Osteocyte (in vitro differentiated cells): ENCODE data around the gene CLEC9A. TPM values are rescaled to one million over a fixed set of nuclear protein-coding genes. Genes with fewer than 3 reads are reported as not detected.

Experiments used
- DNase-seq: peaks from one replicate; pipeline ENCODE4 v3.0.0; 2021; ENCODE audit warnings: mixed read lengths; ENCODE audit not compliant: unreplicated experiment; ENCODE audit errors: extremely low spot score
- H3K27ac Mint-ChIP-seq: one replicate; pipeline ENCODE4 v1.8.0; 2021; ENCODE audit warnings: mild to moderate bottlenecking, mixed read lengths; ENCODE audit not compliant: unreplicated experiment
- H3K27me3 Mint-ChIP-seq: one replicate; pipeline ENCODE4 v1.8.0; 2021; ENCODE audit warnings: mixed read lengths; ENCODE audit not compliant: unreplicated experiment
- H3K36me3 Mint-ChIP-seq: one replicate; pipeline ENCODE4 v1.8.0; 2021; ENCODE audit warnings: mixed read lengths; ENCODE audit not compliant: unreplicated experiment
- H3K4me1 Mint-ChIP-seq: one replicate; pipeline ENCODE4 v1.8.0; 2021; ENCODE audit warnings: mixed read lengths; ENCODE audit not compliant: unreplicated experiment
- H3K4me3 Mint-ChIP-seq: one replicate; pipeline ENCODE4 v1.8.0; 2021; ENCODE audit warnings: mild to moderate bottlenecking, moderate library complexity, mixed read lengths; ENCODE audit not compliant: unreplicated experiment
- H3K9me3 Mint-ChIP-seq: one replicate; pipeline ENCODE4 v1.8.0; 2021; ENCODE audit warnings: mixed read lengths; ENCODE audit not compliant: unreplicated experiment
- total RNA-seq: library from RNA; stranded (reverse); gene quantifications from 2 replicates; pipeline ENCODE4 v1.2.1, GENCODE V29; 2021
- TF ChIP-seq, protein P1 (sequence below): fragments of 200-600 bp; sonication (generic); IDR thresholded peaks from 2 replicates; pipeline ENCODE4 v1.5.0; 2021; ENCODE audit warnings: antibody characterized with exemption, mild to moderate bottlenecking, moderate library complexity

CLEC9A gene
- total RNA-seq, 1 donor from 2014 or later = not detected

DNA sequence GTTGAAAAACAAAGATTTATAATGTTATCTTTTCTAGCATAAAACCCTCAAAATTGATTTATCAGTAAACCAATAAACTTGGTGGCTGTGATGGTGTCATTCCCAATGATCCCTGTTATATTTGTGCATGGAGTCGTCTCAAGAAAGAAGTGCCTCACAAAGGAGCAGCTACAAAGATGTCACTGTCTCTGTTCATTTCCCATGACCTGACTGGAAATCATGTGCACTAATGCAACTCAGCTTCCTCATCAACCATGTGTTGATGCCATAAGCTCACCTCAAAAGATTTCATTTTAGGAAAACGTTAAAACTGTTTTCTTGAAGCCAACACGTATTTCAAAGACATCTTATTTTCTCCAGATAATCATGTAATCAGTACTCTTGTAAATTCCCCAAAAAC is 39.5 kb downstream of the CLEC9A start:
- H3K36me3 Mint-ChIP-seq = no peaks in the 10 kb centered on the region
- H3K4me3 Mint-ChIP-seq = no peak overlapping the region
- H3K4me1 Mint-ChIP-seq = no peaks in the 10 kb centered on the region
- H3K27me3 Mint-ChIP-seq = no peaks in the 10 kb centered on the region
- H3K27ac Mint-ChIP-seq = no peak overlapping the region
- no peak for DNase-seq
- TF ChIP-seq, protein P1, sequence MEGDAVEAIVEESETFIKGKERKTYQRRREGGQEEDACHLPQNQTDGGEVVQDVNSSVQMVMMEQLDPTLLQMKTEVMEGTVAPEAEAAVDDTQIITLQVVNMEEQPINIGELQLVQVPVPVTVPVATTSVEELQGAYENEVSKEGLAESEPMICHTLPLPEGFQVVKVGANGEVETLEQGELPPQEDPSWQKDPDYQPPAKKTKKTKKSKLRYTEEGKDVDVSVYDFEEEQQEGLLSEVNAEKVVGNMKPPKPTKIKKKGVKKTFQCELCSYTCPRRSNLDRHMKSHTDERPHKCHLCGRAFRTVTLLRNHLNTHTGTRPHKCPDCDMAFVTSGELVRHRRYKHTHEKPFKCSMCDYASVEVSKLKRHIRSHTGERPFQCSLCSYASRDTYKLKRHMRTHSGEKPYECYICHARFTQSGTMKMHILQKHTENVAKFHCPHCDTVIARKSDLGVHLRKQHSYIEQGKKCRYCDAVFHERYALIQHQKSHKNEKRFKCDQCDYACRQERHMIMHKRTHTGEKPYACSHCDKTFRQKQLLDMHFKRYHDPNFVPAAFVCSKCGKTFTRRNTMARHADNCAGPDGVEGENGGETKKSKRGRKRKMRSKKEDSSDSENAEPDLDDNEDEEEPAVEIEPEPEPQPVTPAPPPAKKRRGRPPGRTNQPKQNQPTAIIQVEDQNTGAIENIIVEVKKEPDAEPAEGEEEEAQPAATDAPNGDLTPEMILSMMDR = no peak
- H3K9me3 Mint-ChIP-seq = no peaks in the 10 kb centered on the region

DNA sequence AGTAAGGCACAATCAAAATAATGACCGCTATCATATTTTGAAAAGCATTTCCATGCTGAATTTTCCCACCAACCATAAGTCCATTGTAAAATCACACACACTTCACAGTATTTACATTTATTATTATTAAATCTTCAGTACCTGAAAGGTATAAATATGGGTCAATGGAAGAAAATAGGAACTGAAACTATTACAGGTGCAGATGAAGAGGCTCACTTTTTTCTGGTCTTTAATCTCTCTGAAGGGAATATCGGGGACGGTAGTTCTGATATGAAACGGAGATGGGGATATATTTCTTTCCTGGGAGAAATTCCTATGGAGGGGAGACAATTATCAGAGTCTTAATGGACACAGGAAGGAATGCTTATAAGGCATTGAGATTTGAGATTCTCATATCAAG is 39.9 kb downstream of the CLEC9A start:
- no peak for DNase-seq
- Mint-ChIP-seq H3K27ac (no peak overlapping the region), H3K36me3 (no peaks in the 10 kb centered on the region), H3K4me1 (no peaks in the 10 kb centered on the region), H3K27me3 (peaks cover 3% of the 10 kb centered on the region), H3K9me3 (no peaks in the 10 kb centered on the region), H3K4me3 (no peak overlapping the region)
- TF ChIP-seq, protein P1 = no peak

DNA sequence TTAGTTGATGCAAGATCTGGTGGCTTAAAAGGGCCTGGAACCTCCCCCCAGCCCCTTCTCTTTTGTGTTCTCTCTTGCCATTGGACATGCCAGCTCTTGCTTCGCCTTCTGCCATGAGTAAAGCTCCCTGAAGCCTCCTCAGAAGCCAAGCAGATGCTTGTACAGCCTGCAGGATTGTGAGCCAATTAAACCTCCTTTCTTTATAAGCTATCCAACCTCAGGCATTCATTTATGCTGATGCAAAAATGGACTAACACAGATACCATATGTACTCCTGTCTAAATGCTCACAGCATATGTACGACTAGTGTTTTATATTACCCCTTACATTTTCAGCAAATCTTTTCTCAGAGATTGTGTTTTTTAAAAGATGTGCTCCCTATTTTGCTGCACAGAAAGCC is 41.6 kb downstream of the CLEC9A start:
- no peak for DNase-seq
- Mint-ChIP-seq H3K4me3 (no peak overlapping the region), H3K27me3 (peaks cover 6% of the 10 kb centered on the region), H3K27ac (no peak overlapping the region), H3K4me1 (no peaks in the 10 kb centered on the region), H3K36me3 (no peaks in the 10 kb centered on the region), H3K9me3 (no peaks in the 10 kb centered on the region)
- TF ChIP-seq, protein P1 = no peak

DNA sequence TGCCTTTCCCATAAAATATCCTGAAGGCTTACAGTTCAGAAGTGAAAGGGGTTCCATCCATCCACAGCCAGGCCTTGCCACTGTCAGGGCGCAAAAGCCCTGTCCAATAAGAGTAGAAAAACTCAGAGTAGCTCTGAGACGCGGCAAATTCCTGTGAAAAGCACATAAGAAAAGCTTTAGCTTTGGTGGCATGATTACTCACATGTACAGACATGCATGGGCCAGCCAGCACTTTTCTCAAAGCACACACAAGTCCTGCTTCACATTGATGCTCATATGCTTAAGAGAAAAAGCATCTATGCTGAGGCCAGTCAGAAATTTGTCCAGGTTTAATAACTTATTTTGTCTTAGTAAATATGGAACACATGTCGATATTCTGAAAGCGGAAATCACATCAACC is 42.8 kb downstream of the CLEC9A start:
- Mint-ChIP-seq H3K36me3 (no peaks in the 10 kb centered on the region), H3K4me3 (no peak overlapping the region), H3K27me3 (peaks cover 10% of the 10 kb centered on the region), H3K4me1 (no peaks in the 10 kb centered on the region), H3K9me3 (no peaks in the 10 kb centered on the region), H3K27ac (no peak overlapping the region)
- no peak for DNase-seq
- TF ChIP-seq, protein P1 = no peak

DNA sequence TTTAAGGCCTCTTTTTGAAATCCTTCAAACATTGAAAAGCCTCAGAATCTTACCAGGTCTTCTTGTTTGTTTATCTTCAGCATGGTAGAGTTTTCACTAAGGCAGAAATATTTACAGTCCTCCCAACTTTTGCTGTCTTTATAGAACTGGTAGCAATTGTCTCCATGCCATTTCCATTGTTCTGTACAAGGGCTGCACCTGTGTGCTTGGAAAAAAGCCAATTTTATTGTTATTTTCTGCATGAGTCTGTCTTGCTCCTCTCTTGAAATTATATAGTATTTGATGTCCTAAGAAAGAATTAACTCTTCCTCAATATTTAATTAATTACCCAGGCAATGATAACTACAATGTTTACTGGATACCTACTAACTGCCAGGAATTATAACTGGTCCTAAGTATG is 45.0 kb downstream of the CLEC9A start:
- no peaks in the 10 kb centered on the region for H3K36me3 Mint-ChIP-seq
- no peaks in the 10 kb centered on the region for H3K4me1 Mint-ChIP-seq
- H3K27ac Mint-ChIP-seq = no peak overlapping the region
- H3K9me3 Mint-ChIP-seq = no peaks in the 10 kb centered on the region
- H3K4me3 Mint-ChIP-seq = no peak overlapping the region
- no peak for DNase-seq
- TF ChIP-seq, protein P1 = no peak
- H3K27me3 Mint-ChIP-seq = peaks cover 10% of the 10 kb centered on the region
